IPS DF 4.7 (cell line): ENCODE measurements around the gene FLOT2.
"Not testable (repeated sequence)": the region's sequence is repeated elsewhere in the genome, so short reads cannot be mapped to it uniquely, and the experiment has no call there.

Source experiments
- DNase-seq: peaks from one replicate; pipeline ENCODE4 v3.0.0-alpha.2; 2013; ENCODE audit warnings: low spot score; ENCODE audit errors: extremely low read depth

FLOT2 gene

GRCh38 chr17:28846231-28846630 is 51.3 kb downstream of the FLOT2 start:
- DNase-seq = no peak

DNA sequence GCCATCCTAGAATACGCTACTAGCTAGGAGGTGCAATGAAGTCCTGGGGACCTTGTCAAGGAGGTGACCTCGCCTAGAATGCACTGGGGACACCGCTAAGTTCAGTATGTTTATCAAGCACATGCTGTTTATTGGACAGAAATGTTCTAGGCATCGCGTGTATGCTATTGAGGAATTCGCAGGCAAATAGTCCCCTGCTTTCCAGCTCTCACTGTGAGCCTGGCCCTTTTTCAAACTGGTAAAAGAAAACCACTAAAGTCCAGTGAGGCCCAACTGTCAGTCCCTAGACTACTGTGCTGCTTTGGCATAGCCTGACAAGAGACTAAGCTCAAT is 53.8 kb downstream of the FLOT2 start:
- DNase-seq = no peak

GRCh38 chr17:28842282-28843012 is 55.1 kb downstream of the FLOT2 start, which contains the start of gene FAM222B:
Gene FAM222B (minus strand): TSS chr17:28842790. CDS start chr17:28766667, 76,123 bp downstream.
- peak; percentile 62 for DNase-seq

GRCh38 chr17:28841901-28842281 is 55.6 kb downstream of the FLOT2 start:
- DNase-seq = no peak

- DNase-seq = no peak
These were observed 58.3 kb downstream of the FLOT2 start for GRCh38 chr17:28839221-28839620.

DNA sequence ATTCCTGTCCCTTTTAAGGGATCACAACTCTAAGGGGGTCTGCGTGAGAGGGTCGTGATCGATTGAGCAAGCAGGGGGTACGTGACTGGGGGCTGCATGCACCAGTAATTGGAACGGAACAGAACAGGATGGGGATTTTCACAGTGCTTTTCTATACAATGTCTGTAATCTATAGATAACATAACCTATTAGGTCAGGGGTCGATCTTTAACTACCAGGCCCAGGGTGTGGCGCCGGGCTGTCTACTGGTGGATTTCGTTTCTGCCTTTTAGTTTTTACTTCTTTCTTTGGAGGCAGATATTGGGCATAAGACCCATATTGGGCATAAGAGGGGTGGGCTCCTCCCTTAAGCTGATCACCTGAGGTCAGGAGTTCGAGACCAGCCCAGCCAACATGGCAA is 61.0 kb downstream of the FLOT2 start:
- DNase-seq = not testable (repeated sequence)

DNA sequence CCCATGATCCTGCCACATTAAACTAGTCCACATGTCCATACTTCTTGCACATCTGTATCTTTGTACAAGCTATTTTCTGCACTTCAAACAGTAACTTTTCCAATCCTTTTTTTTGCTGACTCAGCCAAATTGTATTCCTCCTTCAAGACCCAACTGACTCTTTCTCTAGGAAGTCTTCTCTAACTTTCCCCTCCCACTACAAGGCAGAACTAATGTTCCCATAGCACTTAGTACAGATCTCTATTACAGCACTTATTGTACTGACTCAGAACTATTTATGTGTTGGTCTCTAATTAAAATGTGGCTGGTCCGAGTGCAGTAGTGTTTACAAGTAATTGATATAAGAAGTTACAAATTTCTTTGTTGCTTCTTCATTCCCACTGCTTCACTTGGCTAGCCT is 63.1 kb downstream of the FLOT2 start:
- no peak for DNase-seq
